Daoy (cell line): Measurements from ENCODE around the gene CYBB. TPM values are rescaled to one million over a fixed set of nuclear protein-coding genes. Genes with fewer than 3 reads are reported as not detected.

Source experiments
- DNase-seq: peaks from one replicate; pipeline ENCODE4 v3.0.0-alpha.2; 2015; ENCODE audit warnings: low read depth
- total RNA-seq: library from RNA; depleted of rRNA; stranded (reverse); fragments of >200 nt; shearing (Covaris generic); gene quantifications from 2 replicates; pipeline ENCODE4 v1.2.3, GENCODE V29; 2014; rRNA removed

Gene CYBB
- total RNA-seq, 1 experiment from 2014 or later = 0.23 TPM

DNA sequence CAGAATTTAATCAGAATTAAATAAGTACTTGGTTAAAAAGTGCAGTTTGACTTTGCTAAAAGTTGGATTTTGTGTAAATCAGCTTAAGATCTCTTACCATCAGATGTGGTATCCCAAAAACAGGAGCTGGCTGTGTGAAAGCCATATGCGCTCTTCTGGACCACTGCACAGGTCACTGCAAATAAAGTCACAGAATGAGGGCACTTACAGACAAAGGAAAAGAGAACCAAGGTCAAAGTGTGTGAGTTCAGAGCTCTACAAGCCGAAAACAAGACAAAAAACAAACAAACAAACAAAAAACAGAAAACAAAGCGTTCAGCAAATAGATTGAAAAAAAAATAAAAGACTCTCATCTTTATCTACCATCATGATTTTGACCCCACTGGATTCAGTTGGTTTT is 61.1 kb downstream of the CYBB start:
- DNase-seq = no peak

DNA sequence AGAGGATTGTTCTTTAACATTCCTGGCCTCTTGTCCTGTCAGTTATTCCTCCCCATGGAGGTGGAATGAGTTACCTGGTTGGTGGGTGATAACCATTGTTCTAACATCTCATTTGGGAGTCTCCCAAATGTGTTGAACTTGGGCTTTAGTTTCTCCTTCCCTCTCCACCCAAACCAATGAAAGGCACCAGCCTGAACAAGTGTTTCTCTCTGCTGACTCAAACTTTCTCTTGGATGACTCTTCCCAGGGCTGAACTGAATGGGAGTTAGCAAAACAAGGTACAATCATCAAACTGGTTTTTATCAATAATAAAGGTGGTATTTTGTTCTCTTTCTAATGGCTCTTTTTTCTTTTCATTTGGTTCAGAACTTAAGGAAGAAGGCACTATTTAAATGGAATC is 64.8 kb downstream of the CYBB start:
- no peak for DNase-seq

DNA sequence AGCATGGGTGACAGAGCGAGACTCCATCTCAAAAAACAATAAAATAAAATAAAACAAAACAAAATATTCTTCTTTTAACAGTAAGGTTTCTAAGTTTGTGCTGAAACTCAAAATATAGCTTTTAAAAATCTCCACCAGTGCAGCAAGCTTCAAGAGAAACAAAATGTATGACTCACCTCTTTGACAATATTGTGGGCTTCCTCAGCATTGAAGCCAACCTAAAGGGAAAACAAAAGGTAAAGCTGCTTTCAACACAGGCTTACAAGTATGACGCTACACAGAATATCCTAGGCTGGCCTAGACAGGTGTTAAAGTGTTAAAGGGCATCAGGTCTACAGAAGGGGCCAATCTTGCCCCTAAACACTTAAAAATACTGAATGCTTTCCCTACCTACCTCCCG is 66.3 kb downstream of the CYBB start:
- DNase-seq = no peak

DNA sequence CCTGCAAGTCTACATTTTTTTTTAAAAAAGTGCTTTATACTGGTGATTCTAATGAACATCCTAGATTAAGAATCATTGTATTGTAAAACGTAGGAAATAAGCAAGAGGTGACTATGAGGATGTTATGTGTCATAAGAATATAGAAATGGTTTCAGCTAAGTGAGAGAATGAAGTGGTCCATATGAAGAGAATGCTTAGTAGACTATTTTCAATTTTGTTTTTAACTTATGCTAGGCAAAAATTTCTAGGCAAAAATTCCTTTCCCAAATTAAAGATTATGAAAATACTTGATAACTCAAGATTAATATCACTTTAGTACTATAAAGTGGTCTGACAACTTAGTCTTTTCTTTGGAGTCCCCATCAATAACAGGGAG is 66.7 kb downstream of the CYBB start:
- no peak for DNase-seq

DNA sequence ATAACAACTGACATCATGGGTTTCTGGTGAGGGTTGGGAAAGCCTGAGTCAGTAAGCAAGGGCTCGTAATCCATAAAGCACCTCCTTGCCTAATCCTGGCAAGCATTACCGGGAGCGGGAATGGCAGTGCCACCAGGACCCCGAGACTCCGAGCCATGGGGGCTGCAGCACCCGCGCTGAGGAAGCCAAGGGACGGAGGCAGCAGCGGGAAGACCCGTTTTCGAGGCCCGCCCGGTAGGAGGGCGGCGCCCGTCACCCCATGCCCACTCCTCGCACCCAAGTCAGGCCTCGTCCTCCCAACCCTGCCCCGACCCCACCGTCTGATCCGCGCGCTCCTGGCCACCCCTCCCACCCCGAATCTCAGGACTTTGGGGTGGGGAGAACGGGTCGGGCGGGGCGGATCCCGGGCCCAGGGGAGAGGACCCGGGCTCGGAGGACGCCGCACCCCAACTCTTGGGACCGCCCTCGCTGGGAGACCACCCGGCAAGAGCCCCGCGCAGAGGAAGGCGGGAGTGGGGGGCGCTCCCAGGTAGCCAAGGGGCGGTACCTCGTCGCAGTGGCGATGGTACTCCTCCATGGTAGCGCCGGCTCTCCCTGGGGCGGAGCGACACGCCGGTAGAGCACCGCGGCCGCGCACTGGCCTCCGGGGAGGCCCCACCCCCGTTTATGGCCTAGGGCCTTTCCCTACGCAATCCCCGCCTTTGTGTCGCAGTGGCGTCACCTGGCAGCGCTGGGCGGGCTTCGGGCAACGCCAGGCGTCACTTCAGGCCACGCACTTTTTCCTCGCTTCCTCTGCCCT is 67.3 kb downstream of the CYBB start, which contains the start of gene DYNLT3:
DYNLT3 (minus strand) TSS at position 638 of the 799 bp plus-strand sequence; CDS start at position 577, 61 bp downstream.
- peak; percentile 84 for DNase-seq

DNA sequence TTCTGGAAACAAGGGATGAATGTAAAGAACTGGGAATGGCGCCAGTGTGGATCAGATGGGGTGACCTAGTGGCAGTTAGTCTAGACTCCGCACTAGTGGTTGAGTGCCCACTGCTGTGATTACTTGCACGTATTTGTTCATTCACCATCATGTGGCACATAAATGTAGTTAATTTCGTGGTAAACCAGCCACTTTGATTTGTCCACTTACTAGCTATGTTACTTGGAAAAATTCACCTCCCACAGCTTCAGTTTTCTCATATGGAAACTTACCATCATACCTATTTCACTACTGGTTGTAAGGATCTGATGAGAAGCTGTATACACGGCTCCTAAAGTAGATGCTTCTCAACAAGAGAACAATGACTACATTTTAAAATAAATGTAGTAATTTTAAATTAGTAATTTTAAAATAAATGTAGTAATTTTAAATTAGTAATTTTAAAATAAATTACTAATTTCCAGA is 67.9 kb downstream of the CYBB start:
- no peak for DNase-seq

DNA sequence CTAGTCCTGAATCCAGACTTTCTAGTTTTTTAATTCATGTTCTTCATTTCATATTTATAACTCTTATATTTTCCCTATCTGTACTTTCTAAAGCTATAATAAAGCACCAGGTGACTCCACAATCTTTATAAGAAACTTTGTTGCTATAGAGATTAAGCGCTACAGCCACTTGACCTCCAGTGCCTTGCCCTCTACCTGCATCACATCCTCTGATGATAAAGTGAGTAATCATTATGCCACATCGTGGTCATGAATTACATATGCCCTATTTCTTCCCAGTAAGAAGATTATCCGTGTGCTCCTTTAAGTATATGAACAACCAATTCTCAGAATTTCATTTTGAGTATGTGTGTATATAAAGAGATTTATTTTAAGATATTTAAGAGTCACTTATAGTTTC is 74.3 kb downstream of the CYBB start:
- DNase-seq = no peak

DNA sequence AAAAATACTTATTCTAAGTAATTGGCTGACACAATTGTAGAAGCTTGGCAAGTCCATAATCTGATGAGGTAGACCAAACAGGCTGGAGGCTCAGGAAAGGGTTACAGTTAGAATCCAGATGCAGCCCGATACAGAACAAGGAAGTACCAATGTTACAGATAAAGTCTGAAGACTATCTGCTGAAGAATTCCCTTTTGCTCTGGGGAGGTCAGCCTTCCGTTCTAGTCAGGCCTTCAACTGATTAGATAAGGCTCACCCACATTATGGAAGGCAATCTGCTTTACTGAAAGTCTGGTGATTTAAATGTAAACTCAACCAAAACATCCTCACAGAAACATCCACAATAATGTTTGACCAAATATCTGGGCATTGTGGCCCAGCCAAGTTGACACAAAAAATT is 74.9 kb downstream of the CYBB start:
- no peak for DNase-seq

DNA sequence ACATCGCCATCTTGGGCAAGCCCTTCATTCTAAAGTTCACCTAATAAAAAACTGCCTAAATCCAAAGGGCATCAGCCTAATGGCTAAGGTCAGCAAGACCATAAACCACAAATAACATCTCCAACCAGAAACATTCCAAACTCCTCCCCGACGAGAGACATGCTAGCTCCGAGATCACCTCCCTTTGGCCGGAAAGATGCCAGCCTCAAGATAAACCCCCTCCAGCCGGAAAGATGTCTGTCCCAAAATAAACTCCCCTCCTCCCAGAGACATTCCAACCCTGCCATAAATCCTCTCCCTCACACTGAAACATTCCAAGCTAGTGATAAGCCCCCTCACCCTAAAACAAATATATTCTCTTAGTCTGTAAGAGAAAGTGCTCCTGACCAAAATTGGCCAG is 80.9 kb downstream of the CYBB start:
- no peak for DNase-seq

DNA sequence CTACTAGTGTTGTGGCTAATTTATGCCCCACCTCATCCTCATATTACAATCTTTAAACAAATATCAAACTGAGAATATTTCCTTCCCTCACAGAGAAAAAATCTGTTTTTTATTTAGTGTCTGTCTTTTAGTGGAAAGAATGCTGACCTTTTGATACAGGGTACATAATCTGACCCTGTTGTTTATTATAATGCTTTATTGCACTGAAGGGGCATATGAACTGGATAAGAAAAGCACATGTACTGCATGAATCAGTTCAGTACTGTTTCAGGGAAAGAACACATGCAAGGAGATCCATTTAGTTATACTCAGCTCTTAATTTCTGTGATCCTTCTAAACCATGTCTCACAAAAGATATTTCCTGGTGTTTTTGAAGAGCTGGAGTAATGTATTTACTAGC is 83.0 kb downstream of the CYBB start:
- no peak for DNase-seq

Other genes with a start within 250 kb of the CYBB start
- gene LANCL3, start 208.4 kb upstream of the CYBB start, total RNA-seq = 0.74 and 0.80 TPM in 2 replicates
- 1.7 and 2.0 TPM in 2 replicates for gene XK, start 94.3 kb upstream of the CYBB start, total RNA-seq
- gene DYNLT3, start 67.5 kb downstream of the CYBB start, total RNA-seq = 21.2 and 22.8 TPM in 2 replicates
- 0.24 and 0.29 TPM in 2 replicates for gene SYTL5, start 226.5 kb downstream of the CYBB start, total RNA-seq